ENCODE data around the gene GRIK4.

GRIK4 gene

DNA sequence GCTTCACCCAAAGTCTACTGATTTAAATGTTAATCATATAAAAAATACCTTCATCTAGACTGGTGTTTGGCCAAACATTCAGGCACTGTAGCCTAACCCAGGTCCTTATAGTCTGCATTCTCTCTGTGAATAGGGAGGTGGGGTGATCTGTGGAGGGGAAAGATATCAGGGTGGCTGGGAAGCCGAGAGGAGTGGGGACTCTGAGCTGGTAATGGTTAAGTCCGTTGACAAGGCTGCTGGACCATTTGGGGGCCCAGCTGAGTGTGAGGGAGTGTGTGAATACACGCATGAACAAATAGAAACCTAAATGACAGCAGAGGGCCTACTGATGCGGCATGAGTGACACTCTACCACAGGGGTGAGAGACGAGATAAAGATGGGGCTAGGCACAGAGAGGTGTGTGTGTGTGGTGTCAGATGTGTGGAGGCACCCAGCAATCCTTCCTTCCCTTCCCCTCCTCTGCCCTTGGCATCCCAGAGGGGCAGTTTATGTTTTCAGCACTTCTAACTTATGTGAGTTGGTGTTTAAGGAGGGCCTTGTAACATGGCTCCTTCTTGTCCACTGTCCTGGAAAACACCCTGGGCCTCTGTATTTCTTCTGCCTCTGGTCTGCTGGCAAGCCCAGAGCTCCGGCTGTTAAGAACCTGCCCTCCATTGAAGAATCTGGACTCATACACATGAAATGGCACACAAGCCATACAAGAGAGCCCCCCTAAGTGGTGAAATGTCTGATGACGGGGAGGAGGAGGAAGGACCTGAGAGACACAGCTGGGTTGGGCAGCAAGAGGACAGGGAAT is 263.2 kb downstream of the GRIK4 start:
- TF ChIP-seq, protein P1, sequence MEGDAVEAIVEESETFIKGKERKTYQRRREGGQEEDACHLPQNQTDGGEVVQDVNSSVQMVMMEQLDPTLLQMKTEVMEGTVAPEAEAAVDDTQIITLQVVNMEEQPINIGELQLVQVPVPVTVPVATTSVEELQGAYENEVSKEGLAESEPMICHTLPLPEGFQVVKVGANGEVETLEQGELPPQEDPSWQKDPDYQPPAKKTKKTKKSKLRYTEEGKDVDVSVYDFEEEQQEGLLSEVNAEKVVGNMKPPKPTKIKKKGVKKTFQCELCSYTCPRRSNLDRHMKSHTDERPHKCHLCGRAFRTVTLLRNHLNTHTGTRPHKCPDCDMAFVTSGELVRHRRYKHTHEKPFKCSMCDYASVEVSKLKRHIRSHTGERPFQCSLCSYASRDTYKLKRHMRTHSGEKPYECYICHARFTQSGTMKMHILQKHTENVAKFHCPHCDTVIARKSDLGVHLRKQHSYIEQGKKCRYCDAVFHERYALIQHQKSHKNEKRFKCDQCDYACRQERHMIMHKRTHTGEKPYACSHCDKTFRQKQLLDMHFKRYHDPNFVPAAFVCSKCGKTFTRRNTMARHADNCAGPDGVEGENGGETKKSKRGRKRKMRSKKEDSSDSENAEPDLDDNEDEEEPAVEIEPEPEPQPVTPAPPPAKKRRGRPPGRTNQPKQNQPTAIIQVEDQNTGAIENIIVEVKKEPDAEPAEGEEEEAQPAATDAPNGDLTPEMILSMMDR (IDR thresholded peaks at IDR 0.05; ENCODE audit: borderline replicate concordance, control extremely low read depth, extremely low read depth, insufficient read depth, missing control alignments) = no peak
- in situ Hi-C loops (cut with MboI; ENCODE audit: low sequenced_read_pairs, unreplicated experiment) = no loop called here
- DNase-seq (ENCODE audit: low spot score) = no peak

DNA sequence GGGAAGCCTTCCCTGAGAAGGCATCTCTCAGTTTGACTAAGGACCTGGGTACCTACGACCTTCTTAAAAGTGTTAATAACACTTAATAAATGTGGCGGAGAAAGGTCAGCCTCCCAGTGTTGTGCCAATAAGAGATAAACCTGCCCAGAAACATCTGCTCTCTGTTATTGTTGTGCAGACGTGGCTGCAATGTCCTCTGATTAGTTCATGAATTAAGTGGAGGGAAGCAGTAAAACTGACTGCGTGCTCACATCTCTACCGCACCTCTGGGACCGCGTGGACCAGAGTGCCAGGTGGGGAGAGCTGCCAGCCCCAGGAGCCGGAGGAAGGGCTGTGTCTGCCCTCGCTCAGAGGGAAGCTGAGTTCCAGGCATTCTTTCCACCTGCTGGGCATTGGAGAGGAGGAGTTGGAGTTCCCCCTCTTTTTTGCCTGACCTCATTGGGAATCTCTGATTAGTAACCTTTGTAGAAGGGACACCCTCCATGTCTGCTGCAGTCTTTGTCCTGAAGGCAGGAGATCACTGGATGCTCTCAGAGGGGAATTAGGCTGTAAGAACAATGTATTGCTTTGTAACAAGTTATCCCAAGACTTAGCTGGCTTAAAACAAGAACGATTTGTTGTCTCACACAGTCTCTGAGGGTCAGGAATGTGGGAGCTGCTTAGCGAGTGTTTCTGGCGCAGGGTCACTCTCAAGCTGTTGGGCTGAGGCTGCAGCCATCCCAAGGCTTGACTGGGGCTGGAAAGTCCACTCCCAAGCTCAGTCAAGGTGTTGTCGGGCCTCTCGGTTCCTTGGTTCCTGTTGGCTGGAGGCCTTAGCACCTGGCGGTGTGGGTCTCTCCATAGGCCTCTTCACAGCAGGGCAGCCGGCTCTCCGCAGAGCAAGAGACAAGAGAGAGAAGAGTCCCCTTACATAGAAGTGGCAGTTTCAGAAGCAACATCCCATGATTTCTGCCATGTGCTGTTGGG is 264.7 kb downstream of the GRIK4 start:
- no peak for DNase-seq (ENCODE audit: low spot score)
- in situ Hi-C loops (cut with MboI; ENCODE audit: low sequenced_read_pairs, unreplicated experiment) = no loop called here
- TF ChIP-seq, protein P1 (IDR thresholded peaks at IDR 0.05; ENCODE audit: borderline replicate concordance, control extremely low read depth, extremely low read depth, insufficient read depth, missing control alignments) = no peak

DNA sequence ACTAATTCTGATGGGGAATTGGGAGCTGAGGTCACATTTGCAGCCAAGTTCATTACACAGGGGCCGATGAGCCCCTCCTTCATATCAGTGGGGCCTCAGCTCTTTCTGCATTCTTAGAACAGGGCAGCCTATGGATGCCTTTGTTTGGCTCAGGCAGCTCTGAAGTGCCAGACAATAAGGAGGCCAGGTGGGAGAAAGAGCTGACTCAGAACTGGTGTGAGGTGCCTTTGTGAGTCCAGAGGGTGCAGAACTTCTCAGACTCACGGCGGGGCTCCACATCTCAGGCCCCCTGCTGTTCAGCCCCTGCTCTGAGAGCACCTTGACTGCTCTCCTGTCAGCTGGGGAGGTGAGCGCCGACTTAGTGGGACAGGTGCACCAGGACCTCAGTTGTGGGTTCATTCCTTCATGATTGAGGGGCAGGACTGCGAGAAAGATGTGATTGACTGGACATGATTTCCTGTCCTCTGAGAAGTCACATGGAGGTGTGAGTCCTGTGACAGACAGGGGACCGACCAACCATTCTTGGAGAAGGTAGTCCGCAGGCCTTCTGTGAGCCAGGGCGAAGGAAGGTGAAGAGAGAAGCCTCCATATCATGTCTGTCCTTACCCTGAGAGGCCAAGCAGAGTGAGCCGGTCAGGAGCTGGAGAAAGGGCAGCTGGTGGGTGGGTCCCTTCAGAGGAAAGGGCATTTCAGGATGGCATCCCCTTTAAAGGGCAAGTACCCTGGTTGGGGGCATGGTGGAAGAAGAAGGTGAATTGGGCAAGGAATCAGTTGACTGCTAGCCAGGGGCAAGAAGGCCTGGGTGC is 267.3 kb downstream of the GRIK4 start:
- no peak for DNase-seq (ENCODE audit: low spot score)
- TF ChIP-seq, protein P1 (IDR thresholded peaks at IDR 0.05; ENCODE audit: borderline replicate concordance, control extremely low read depth, extremely low read depth, insufficient read depth, missing control alignments) = no peak
- in situ Hi-C loops (cut with MboI; ENCODE audit: low sequenced_read_pairs, unreplicated experiment) = no loop called here

DNA sequence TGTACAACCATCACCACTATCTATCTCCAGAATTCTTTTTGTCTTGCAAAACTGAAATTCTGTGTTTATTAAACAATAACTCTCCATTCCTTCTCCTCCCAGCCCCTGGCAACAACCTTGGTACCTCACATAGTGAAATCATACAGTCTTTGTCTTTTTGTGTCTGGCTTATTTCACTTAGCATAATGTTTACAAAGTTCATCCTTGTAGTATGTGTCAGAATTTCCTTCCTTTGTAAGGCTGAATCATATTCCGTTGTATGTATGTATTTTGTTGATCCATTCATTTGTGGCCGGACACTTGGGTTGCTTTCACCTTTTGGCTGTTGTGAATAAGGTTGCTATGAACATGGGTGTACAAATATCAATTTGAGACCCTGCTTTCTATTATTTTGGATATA is 268.7 kb downstream of the GRIK4 start:
- TF ChIP-seq, protein P1 (IDR thresholded peaks at IDR 0.05; ENCODE audit: borderline replicate concordance, control extremely low read depth, extremely low read depth, insufficient read depth, missing control alignments) = no peak
- no peak for DNase-seq (ENCODE audit: low spot score)
- in situ Hi-C loops (cut with MboI; ENCODE audit: low sequenced_read_pairs, unreplicated experiment) = no loop called here

DNA sequence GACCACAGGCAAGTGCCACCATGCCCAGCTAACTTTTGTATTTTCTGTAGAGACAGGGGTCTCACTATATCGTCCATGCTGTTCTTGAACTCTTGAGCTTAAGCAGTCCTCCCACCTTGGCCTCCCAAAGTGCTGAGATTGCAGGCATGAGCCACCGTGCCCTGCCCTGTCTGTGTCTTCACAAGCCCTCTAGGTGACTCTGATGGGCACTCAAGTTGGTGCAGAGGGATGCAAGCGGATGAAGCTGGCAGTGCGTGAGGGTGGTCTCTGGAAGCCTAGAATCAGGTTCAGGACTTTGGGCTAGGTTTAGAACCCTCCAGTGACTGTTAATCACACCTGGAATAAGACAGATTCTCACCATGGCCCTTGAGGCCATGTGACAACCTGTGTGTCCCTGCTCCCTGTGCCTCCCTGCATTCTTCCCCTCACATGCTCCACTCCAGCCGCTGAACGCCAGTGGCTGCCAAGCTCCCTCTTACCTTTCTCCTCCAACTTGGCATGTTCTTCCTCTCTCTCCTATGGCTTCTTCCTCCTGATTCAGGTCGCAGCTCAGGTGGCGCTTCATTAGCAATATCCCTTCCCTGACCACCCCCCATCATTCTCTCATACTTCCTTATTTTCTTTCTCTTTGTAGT is 270.1 kb downstream of the GRIK4 start:
- in situ Hi-C loops (cut with MboI; ENCODE audit: low sequenced_read_pairs, unreplicated experiment) = no loop called here
- DNase-seq (ENCODE audit: low spot score) = no peak
- TF ChIP-seq, protein P1 (IDR thresholded peaks at IDR 0.05; ENCODE audit: borderline replicate concordance, control extremely low read depth, extremely low read depth, insufficient read depth, missing control alignments) = no peak

All from GM13976 (cell line).